ELR (cell line): ENCODE measurements around the gene PLA2G4A.
"Not testable (repeated sequence)": the region's sequence is repeated elsewhere in the genome, so short reads cannot be mapped to it uniquely, and the experiment has no call there.

Experiments used
- DNase-seq: peaks from one replicate; pipeline ENCODE4 v3.0.0-alpha.2; 2015; ENCODE audit warnings: low read depth

PLA2G4A gene

DNA sequence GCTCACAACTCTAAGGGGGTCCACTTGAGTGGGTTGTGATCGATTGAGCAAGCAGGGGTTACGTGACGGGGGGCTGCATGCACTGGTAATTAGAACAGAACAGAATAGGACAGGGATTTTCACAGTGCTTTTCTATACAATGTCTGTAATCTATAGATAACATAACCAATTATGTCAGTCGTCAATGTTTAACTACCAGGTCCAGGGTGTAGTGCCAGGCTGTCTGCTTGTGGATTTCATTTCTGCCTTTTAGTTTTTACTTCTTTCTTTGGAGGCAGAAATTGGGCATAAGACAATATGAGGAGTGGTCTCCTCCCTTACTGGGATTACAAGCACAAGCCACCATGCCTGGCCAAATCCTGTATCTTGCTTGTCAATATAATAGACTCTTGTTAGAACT, 94.1 kb downstream of the PLA2G4A start:
- DNase-seq: not testable (repeated sequence)

DNA sequence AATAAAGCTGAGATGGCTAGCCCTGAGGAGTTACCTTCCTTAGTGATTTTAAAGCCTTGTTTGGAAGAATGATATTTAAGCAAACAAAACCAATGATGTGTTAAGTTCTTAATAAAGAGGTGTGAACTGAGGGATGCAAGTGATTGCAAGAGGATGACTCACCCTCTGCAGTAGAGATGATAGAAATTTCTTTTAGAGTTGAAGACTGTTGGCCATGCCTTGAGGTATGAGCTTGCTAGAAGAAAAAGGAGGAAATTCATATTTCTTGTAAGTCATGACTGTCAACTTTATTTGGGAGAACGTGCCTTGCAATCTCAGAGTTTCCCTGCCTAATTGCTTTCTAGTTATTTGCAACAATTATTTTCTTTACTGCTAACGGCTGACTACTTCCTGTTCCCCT, 94.7 kb downstream of the PLA2G4A start:
- DNase-seq: no peak

DNA sequence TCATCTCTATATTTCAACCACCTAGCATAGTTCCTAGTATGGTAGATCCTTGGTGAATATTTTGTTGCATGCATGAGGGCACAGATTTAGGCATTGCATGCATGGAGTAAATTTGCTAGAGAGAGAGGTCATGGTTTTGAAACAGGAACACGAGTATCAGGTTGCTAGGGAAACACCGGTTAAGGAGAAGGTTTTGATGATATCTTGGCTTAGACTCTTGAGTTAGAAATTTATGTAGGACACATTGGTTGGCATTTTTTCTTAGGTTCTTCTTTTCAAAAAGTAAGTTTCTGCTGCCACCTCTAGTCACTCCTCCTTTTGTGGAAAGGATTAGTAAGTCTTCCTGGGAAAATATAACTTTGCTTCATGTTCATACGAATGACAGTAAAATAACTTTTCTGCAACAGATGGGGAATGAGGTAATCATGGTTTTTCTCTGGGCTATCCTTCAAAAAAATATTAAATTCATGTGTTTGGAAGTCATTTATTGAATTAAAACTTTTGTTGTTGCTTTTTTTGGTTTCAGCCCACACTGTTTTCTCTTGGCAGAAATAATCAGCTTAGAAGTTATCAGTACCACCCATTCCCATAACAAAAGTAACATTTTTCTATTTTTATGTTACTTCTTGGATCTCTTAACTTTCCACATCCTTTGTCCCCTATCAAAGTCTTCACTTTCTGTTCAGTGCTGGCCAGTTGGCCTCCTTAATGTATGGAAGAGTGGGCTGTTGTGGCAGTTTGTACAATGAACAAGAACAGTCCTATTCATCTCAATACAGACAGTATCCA, 97.3 kb downstream of the PLA2G4A start:
- no peak for DNase-seq

DNA sequence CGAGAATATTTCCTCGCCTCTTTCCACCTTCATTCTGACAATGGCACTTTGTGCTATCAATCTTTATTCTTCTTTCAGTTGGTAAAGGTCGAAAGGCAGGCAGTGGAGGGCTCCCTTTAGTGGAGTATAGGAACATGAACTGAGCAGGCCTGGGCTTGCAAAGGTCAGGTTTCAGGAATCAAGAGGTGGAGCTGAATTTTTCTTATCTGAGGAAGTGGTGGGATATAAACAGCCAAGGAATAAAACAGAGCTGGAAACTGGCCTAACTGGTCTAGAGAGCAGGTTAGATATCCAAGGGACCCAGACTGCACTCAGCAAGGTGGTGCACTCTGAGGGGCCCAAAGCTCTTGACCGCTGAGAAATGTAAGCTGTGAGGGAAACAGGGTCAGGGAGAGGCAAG, 99.1 kb downstream of the PLA2G4A start:
- no peak for DNase-seq

DNA sequence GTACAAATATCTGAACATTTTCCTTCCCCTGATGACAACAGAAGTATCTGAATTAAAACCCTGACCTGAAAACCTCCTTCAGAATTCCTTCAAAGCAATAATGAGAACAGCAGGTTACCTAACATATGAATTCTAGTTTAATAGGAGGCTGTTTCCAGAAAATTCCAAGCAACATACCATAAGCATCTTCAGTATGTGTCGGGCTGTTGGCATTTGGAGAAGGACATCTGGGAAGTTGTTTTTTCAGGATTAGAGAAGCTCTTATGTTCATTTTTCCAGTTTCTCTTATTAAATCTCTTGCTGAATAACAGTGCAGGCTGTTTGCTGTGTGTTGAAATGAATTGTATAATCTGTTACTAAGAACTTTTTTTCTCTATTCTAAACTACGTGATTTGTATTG, 101.5 kb downstream of the PLA2G4A start:
- no peak for DNase-seq

DNA sequence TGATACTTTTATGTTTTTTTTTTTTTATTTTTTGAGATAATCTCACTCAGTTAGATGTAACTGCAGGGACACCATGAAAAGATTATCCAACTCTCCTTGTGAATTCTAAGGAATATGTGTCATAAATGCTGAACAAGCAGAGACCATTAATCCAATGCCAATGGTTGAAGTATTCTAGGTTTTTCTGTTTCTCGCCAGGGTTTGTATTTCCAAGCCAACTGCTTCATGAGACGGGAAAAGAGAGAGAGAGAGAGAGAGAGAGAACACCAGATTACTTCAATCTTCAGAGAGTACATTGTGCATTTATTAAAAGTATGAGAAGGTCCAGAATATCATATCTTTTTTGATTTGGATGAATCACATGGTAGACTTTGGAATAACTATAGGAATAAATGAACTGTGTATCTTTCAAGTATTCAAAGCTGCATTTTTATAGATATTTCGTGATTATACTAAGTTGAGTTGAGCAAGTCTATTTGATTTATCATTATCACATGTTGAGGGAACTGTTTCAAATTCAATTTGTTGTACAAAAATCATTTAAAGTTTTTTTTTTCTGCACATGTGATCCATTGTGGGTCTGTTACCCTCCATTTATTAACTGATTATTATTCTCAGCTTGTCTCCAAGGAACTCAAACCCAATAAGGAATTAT, 108.4 kb downstream of the PLA2G4A start:
- DNase-seq: no peak

DNA sequence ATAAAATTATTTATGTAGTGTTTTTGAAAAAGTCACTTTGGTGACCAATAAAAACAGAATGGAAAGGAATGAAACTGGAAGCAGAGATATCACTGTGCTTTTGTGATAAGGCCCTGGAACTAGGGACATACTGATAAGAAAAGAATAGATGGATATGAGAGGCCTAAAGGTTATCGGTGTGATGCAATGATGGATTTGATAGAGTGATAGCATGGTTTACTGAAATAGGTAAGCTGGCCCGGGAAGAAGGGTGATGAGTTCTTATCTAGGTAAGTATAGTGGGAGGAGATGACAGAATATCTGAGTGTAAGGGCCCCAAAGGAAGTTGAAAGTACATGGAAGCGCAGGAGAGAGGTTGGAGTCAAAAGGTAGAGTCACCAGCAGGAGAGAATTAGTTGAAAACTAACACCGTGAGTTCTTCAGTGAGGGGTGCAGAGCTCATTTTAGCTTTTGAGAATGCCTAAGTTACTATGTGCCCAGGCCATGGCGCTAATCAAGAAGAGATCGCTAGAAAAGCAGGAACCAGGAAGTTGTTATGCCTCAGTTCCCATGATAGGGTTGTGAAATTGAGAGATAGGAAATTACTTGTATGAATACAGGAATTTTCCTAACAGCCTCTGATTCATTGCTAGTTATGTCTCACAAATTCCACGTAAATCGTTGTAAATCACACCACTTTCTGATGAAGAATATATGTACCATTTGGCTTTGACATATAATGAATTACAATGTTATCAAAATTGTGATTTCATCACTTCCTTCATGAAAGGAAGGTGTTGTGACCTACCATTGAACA, 115.3 kb downstream of the PLA2G4A start:
- no peak for DNase-seq

DNA sequence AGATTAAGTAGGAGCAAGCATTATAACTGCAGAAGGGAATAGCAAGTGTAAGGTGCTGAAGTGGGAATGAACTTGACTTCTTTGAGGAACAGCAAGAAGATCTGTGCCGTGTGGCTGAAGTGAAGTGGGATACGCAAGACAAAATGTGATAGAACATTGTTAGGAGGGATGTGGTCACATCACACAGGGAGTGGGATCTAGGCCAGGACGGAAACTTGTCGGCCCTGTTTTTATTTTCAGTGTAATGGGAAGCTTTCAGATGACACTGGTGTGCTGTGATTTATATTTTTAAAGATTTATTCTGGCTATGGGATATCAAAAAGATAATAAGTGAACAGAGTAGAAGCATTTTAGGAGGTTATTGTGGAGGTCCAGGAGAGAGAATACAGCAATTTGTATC, 116.4 kb downstream of the PLA2G4A start:
- DNase-seq: no peak

DNA sequence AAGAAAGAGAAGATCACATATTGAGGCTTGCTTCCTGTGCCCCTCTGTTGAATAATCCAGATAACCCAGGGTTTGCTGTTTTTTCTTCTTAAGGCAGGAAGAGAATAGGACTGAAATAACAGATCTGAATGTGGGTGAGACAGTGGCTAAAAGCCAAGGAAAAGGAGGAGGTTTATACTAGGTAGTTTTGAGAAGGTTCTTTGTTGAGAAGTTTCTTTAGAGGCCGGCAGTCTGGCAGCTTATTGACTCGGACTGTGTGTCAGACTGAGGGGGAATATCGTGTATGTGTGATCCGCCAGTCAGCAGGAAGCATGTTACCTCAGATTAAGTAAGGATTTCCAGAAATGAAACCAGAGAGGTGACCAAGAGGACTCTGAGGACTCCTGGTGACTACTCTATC, 119.8 kb downstream of the PLA2G4A start:
- no peak for DNase-seq

DNA sequence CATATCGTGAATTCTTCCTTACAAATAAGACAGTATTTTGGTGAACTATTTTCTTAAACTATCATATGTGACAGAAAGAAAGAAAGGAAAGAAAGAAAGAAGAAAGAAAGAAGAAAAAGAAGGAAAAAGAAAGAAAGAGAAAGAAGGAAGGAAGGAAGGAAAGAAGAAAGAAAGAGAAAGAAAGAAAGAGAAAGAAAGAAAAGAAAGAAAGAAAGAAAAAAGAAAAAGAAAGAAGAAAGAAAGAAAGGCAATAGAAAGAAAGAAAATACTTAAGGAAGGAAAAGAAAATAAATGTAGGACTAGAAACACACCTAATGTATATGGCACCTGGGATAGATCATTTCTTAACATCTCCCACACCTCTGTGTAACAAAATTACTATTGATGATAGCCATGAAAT, 120.4 kb downstream of the PLA2G4A start:
- no peak for DNase-seq

DNA sequence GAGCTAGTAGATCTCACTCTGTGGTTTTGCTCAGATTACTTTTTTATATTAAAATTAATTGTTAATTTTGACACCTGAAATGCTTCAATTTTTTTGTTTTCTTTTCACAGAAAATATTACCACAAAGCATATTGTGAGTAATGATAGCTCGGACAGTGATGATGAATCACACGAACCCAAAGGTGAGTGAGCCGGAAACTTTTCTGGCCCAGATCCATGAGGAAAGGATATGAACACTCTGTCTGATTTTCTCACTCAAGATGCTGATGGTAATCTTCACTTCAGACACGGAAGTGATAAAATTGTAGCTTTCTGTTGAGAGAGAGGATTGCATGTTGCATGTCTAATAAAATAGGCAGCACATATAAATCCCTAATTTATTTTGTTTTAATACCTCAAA, 121.8 kb downstream of the PLA2G4A start:
- peak; percentile 89 for DNase-seq

DNA sequence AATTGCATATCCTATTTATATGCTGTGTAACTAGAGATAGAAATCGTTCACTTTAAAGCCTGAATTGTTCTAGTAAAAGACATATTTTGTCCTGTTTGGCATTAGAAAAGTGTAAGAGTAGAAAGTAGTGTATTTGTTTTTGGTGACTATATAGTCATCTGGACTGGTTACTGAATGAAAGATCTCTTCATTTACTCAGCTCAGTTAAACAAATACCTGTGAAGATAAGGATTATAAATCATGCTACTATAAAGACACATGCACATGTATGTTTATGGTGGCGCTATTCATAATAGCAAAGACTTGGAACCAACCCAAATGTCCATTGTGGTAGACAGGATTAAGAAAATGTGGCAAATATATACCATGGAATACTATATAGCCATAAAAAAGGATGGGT, 125.1 kb downstream of the PLA2G4A start:
- DNase-seq: no peak

DNA sequence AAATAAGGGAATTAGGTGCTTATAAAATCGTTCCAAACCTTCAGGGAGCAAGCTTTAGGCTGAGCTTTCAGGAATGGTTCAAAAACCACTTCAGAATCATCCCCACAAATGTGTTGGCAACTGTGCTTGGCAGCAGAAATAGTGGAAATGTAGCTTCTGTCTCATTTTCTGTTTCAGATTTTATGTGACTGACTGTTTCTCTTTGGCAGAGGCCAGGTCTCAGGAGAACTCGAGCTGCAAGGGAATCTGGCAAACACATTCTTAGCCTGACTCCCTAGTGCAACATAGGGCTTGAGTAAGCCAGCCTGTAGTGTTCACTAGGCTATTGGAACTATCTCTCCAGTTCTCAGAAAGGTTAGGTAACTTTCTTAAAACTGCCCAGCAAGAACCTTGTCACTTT, 128.6 kb downstream of the PLA2G4A start:
- DNase-seq: no peak

DNA sequence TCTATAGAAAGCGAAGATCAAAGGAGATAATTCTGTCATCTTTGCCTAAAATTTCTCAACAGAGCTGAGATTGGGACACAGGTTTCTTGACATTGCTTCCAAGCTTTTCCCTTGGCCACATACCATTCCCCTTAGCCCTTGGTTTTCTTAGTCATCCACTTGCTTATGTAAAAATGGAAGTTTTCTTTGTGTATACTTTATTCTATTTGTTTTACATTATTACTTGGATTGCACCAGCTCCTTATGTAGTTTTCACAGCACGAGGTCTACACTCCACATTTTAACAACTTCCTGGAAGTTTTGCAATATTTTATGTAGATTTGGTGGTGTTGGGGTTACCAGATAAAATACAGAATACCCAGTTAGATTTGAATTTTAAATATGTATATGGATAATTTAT, 129.8 kb downstream of the PLA2G4A start:
- peak; percentile 75 for DNase-seq

DNA sequence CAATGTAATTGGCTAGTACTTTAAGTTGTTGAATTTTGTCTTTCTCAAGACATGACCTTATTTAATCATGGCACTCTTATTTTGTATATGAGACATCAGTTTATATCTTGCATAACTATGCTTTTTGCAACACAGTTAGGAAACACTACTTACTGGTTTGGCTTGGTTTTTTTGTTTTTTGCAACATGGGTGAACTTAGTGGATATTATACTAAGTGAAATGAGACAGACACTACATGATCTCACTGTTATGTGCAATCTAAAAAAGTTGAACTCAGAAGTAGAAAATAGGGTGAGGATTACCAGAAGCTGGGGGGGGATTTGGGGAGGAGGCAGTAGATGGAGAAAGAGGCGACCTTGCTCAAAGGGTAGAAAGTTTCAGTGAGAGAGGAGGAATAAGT, 132.1 kb downstream of the PLA2G4A start:
- DNase-seq: no peak

DNA sequence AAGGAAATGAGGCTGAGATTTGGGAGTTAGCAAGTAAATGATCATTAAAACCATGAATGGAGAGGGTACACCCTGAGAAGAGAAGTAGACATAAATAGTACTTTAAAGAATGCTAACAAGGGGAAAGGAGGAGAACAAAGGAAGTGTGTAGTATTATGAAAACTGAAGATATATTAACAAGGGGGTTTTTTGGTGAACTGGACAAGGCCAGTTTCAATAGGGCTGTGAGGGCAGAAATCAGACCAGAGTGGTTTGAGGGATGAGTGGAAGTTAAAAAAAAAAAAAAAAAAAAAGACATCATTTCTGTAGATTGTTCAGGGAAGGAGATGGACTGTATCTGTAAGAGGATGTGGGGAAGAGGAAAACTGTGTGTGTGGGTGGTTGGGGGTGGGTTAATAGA, 137.1 kb downstream of the PLA2G4A start:
- no peak for DNase-seq

DNA sequence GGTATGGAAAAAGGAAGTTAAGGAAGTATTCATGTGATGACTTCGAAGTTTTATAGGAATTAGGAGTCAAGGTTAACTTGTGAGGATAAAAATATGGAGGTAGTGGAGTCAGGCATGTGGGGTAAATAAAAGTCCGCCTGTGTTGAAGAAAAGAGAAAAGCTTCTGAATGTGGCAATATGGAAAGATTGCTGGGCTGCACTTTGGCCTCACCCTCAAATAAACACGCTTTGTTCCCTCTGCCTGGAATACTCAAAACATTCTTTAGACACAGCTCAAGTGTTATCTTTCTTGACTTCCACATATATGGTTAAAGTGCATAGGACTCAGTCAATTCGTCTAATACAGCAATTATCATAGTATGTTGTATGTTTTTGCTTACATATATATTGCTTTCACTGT, 137.7 kb downstream of the PLA2G4A start:
- DNase-seq: no peak

DNA sequence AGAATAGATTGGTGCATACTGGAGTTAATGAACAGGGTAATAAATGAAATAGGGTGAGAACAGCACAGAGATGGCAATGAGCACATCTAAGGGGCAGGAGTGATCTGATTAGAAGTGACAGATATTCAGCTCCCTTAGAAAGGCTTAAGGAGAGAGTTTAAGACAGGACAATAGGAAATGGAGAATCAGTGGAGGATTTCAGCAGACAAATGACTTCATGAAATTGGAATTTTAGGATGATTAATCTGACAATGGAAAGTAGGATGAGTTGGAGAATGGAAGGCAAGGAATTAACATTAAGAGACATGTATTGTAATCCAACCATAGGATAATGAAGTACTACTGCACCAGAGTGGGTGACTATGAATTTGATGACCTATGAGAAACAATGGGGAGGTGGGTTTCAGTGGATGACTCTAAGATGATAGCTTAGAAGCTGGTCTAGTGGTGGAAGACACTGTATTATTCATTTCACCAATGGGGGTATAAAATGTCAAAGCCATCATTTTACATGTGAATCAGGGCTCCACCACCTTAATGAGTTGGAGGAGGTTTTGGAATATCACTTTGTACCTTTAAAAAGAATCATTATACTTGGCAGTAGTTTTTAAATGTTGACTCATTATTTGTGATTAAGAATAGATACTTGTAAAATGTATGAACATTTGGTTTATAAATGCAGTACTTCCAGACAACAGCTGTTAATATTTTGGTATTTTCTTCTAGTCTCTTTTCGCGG, 139.1 kb downstream of the PLA2G4A start:
- peak; percentile 77 for DNase-seq

DNA sequence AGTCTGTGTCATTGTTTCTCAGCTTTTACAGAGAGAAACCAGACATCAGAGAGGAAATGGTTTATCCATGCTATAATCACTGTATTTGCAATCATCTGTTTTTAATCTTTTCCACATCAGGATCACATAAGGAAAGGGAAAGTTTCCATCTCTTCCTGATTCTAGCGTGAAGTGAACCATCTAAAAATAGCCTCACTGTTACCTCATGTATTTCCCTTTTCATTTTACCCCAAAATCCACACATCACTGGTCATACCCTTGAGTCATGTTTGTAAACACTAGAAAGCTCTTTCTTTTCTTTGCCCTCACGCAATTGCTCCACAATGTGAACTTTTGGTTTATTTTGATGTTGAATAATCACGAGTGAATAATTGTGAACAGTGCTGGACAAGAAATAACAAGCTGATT, 146.0 kb downstream of the PLA2G4A start:
- DNase-seq: peak; percentile 92

DNA sequence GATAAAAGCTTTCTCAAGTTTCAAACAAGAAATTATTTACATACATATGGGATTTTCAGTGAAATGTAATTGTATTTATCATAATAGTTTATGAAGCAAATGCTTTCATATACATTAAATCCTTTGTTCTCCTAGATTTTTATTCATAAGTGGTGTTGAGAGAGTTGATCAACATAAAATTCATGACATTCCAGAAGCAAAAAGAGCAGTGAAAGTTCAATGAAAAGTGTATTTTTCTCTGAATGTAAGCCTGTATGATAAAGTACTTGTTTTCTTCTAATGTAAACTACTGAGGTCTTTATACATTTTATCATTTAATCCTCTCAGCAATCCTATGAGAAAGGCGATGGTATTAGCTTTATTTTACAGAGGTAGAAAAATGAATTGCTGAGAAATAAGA, 146.5 kb downstream of the PLA2G4A start:
- DNase-seq: no peak

DNA sequence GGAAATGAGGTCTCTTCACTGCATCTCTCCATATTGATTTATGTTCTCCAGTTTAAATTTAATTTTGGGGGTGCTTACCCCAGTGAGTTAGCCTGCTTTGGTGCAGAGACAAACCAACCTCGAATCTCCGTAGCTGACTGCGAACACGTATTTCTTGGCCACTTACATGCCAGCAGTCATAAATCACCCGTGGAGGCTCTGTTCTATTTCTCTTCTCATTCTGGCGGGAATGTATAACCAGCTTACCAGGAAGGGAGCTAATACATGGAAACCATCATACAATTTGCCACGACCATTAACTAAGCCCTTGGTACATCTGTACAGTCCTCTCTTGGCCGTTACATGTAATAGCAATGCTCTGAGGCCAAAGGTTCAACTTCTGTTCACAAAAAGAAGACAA, 148.0 kb downstream of the PLA2G4A start:
- DNase-seq: no peak

DNA sequence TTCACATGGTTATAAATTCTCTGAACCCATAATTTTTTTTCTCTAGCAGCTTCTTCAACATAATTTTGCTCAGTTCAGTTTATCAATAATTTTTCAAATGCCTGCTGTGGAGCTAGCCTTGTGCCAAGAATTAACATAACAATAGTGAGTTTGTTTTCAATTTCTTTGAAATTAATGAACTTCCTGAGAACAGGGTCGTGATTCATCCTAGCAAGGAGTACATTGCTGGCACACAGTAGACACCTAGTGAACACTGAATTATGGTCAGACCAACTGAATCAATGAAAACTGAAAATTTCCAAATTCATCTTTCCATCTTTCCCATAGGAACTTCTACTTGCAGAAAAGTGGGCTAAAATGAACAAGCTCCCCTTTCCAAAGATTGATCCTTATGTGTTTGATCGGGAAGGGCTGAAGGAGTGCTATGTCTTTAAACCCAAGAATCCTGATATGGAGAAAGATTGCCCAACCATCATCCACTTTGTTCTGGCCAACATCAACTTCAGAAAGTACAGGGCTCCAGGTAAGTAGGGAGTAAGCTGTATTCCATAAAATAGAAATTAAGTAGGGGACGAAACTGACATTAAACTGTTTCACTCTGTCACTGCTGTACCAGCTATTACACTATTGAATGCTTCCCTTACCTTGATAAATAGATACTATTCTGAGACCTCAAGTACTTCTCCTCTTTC, 148.7 kb downstream of the PLA2G4A start:
- no peak for DNase-seq
